ENCODE data around the gene TMEM50A.
"Not testable (repeated sequence)": the region's sequence is repeated elsewhere in the genome, so short reads cannot be mapped to it uniquely, and the experiment has no call there.

Gene TMEM50A

GRCh38 chr1:25397549-25397948 lies 59.4 kb downstream of the TMEM50A start:
- H3K4me3 ChIP-seq (ENCODE audit: low read depth in 1 of 2, low read length in 2 of 2); H3K27me3 ChIP-seq (ENCODE audit: control insufficient read depth in 1 of 2, insufficient read depth in 2 of 2, low read length in 2 of 2); H3K4me1 ChIP-seq (ENCODE audit: insufficient read depth, low read length); H3K36me3 ChIP-seq (ENCODE audit: insufficient read depth, low read length); H3K9me3 ChIP-seq (ENCODE audit: low read length); H3K9ac ChIP-seq (ENCODE audit: low read length); H3K27ac ChIP-seq (ENCODE audit: low read depth, low read length): not testable (repeated sequence)

DNA sequence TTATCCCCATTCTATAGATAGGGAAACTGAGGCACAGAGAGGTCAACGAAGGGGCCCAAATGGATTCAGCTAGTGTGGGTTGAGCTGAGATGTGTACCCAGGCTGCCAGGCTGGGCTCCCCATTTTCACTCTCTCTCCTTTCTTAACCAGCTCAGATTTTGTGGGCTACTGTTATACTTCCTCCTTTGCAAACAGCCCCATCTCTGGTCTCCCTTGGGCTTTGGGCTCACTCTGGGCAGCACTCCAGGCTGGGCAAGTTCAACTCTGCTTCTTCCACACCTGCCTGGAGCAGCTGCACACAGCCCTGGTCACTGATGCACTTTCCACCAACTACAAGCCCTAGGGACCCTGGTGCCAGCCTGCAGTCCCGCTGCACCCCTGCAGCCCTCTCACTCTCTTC lies 59.9 kb downstream of the TMEM50A start:
- not testable (repeated sequence) for H3K4me3 ChIP-seq (ENCODE audit: low read depth in 1 of 2, low read length in 2 of 2); H3K36me3 ChIP-seq (ENCODE audit: insufficient read depth, low read length); H3K27ac ChIP-seq (ENCODE audit: low read depth, low read length); H3K9ac ChIP-seq (ENCODE audit: low read length); H3K4me1 ChIP-seq (ENCODE audit: insufficient read depth, low read length); H3K9me3 ChIP-seq (ENCODE audit: low read length); H3K27me3 ChIP-seq (ENCODE audit: control insufficient read depth in 1 of 2, insufficient read depth in 2 of 2, low read length in 2 of 2)

- not testable (repeated sequence) for H3K4me1 ChIP-seq (ENCODE audit: insufficient read depth, low read length); H3K9ac ChIP-seq (ENCODE audit: low read length); H3K36me3 ChIP-seq (ENCODE audit: insufficient read depth, low read length); H3K4me3 ChIP-seq (ENCODE audit: low read depth in 1 of 2, low read length in 2 of 2); H3K9me3 ChIP-seq (ENCODE audit: low read length); H3K27me3 ChIP-seq (ENCODE audit: control insufficient read depth in 1 of 2, insufficient read depth in 2 of 2, low read length in 2 of 2); H3K27ac ChIP-seq (ENCODE audit: low read depth, low read length)
Measured at GRCh38 chr1:25402947-25403803, 65.0 kb downstream of the TMEM50A start.

DNA sequence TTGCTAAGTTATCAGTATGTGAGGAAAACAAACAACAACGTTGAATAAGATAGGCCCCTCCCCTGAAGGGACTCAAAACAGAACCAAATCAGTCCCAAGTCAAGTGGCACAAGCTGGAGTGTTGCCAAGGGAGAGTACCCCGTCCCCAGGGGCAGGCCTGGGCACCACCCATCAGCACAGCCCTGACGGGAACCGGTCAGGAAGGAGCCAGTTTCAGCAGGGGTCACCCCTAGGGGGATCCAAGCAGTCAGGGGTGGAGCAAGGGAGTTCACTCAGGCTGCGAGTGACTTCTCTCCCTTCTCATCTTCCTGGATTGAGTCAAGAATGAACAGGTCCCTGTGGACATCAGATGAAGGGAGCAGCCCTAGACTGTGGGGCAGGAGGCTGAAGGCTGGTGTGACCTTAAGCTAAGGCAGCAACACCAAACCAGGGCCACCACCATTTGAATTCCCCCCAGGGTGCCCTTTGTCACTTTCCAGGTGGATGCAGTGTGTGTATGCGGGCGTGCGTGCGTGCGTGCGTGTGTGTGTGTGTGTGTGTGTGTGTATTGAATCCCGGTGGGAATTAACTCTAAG lies 67.7 kb downstream of the TMEM50A start:
- not testable (repeated sequence) for H3K27me3 ChIP-seq (ENCODE audit: control insufficient read depth in 1 of 2, insufficient read depth in 2 of 2, low read length in 2 of 2); H3K27ac ChIP-seq (ENCODE audit: low read depth, low read length); H3K9me3 ChIP-seq (ENCODE audit: low read length); H3K4me1 ChIP-seq (ENCODE audit: insufficient read depth, low read length); H3K9ac ChIP-seq (ENCODE audit: low read length); H3K36me3 ChIP-seq (ENCODE audit: insufficient read depth, low read length); H3K4me3 ChIP-seq (ENCODE audit: low read depth in 1 of 2, low read length in 2 of 2)

GRCh38 chr1:25409641-25410427 lies 71.7 kb downstream of the TMEM50A start:
- H3K4me3 ChIP-seq (ENCODE audit: low read depth in 1 of 2, low read length in 2 of 2); H3K9ac ChIP-seq (ENCODE audit: low read length); H3K9me3 ChIP-seq (ENCODE audit: low read length); H3K4me1 ChIP-seq (ENCODE audit: insufficient read depth, low read length); H3K27ac ChIP-seq (ENCODE audit: low read depth, low read length); H3K27me3 ChIP-seq (ENCODE audit: control insufficient read depth in 1 of 2, insufficient read depth in 2 of 2, low read length in 2 of 2); H3K36me3 ChIP-seq (ENCODE audit: insufficient read depth, low read length): not testable (repeated sequence)

All from muscle layer of colon (tissue), 2 donors.